ENCODE data around the gene CFAP44.

- TF ChIP-seq, protein P1, sequence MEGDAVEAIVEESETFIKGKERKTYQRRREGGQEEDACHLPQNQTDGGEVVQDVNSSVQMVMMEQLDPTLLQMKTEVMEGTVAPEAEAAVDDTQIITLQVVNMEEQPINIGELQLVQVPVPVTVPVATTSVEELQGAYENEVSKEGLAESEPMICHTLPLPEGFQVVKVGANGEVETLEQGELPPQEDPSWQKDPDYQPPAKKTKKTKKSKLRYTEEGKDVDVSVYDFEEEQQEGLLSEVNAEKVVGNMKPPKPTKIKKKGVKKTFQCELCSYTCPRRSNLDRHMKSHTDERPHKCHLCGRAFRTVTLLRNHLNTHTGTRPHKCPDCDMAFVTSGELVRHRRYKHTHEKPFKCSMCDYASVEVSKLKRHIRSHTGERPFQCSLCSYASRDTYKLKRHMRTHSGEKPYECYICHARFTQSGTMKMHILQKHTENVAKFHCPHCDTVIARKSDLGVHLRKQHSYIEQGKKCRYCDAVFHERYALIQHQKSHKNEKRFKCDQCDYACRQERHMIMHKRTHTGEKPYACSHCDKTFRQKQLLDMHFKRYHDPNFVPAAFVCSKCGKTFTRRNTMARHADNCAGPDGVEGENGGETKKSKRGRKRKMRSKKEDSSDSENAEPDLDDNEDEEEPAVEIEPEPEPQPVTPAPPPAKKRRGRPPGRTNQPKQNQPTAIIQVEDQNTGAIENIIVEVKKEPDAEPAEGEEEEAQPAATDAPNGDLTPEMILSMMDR (conservative IDR thresholded peaks at IDR 0.05; ENCODE audit: low read depth, low read length), result no peak
- TF ChIP-seq EZH2 (IDR thresholded peaks at IDR 0.05; ENCODE audit: borderline replicate concordance, low read depth, low read length, poor library complexity, severe bottlenecking), result no peak
Measured at GRCh38 chr3:113485161-113485609, 43.9 kb upstream of the CFAP44 start.
